Measurements from ENCODE around the gene LRRC19.

Gene LRRC19

DNA sequence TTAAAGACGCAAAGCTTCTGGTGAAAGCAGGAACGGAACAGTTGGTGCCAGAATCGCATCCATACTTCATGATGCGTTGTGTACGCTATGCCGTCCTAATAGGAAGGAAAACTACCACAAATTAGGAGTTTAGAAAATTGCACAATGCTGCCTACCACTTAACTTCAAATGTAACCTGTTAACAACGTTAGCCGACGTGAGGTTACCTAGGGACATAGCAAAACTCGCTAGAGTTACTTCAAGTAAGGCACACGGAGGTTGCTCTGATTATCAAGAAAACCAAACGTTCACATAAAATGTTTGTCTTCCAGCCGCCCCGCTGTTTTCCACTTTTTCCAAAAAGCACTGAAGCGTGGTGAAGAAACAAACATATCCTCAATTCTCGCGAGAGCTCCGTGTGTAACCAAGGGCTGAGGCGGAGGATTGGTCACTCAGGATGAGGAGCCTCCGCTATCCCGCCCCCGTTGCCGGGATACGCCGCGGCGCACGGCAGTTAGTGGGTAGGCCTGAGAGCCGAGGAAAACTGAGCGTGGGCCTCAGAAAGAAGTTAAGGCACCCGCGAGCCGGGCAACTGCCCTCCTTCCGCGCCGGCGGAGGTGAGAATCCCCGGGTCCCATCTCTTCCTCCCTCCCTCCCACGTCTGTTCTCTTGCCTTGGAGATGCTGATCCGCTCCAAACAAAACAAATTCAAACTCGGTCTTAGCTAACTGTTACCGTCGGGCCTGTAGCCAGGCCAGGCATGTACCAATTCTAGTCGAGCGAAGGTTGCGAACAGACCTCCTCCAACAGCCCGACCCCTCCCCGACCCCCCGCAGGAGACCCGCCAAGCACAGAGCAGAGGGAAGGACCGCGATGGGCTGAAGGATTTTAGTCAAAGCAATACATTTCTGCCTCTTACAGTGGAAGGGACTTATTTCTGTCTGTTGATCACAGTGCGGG is 49.3 kb downstream of the LRRC19 start, which contains the start of gene IFT74:
TSS of gene IFT74 (plus strand) at position 492 of the 939 bp plus-strand sequence. CDS start 5,556 bp downstream, outside the sequence.
- peak; percentile 92 for DNase-seq (ENCODE audit: low read depth)

DNA sequence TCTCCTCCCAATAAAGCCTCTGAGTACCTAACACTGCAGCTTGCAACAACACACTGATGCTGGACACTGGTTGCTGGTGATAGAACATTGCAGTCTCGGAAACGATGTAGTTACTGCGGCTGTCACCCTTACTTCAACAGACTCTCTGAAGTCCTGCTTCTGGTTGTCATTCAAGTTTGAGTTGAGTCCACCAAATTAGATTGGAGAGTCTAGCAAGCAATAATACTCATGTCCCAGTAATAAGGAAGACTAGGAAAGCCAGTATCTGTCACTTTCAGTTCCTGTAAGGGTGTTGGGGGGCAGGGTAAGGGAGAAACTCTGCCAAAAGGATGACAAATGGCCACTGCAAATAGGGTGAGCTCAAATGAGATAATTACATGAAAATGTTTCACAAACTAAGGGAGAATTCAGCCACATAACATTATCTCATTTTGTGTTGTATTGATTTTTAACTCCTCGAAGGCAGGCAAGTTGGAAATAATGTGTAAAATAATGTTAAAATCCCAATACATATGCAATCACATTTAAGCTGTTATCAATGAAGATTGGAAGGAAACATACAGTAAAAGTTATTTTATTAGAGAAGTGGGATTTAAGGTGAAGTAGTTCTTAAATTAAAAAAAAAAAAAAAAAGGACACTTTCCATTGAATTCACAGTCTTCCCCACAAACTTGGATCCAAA is 50.1 kb downstream of the LRRC19 start:
- no peak for DNase-seq (ENCODE audit: low read depth)

DNA sequence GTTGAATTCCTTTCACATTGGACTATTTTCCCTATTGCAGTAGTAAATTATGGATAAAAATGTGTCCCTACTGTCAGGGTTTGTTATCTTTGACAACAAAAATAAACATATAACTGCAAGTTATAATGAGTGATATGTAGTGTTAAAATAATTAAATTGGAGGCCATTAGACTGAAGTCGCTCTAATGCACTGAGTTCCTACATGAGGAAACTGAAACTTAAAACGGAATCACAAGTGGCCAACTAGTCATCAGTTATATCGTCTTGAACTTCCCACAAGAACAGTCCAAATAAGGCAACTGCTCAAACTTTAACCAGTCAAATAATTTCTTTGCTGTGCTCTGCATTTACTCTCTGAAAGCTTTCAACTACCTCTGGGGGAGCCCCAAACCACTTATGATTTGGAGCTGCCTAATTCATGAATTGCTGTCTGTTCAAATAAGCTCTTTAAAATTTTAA is 51.4 kb downstream of the LRRC19 start:
- DNase-seq (ENCODE audit: low read depth): no peak

DNA sequence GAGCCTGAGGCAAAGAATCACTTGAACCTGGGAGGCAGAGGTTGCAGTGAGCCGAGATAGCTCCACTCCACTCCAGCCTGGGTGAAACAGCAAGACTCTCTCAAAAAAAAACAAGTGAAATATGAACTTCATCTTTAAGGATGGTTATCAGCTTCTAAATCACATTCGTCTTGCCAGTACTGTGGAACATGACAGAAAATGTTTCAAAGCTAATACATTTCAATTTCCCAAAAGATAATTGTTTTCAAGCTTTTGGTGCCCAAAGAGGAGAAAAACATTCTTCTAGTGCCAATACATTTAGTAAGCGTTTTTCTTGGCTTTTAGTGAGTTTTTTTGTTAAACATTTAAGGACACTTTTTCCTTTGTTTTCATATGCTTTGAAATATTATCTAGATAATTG is 53.7 kb downstream of the LRRC19 start:
- no peak for DNase-seq (ENCODE audit: low read depth)

DNA sequence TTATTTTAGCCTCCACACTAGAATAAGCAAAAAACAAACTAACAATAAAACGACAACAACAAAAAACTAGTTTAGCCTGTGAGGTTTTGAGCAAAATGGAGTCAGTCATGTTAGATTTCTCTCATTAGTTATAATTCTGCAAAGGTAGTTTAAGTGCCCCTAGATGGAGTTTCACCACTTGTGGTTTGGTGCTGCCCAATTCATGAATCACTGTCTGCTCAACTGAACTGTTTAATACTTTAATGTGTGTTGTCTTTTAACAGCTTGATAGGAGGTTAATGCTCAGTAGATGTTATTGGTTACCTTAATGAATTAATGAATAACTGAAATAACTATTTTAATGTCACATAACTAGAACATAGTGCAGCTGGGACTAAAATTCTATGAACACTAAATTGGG is 55.0 kb downstream of the LRRC19 start:
- DNase-seq (ENCODE audit: low read depth): no peak

DNA sequence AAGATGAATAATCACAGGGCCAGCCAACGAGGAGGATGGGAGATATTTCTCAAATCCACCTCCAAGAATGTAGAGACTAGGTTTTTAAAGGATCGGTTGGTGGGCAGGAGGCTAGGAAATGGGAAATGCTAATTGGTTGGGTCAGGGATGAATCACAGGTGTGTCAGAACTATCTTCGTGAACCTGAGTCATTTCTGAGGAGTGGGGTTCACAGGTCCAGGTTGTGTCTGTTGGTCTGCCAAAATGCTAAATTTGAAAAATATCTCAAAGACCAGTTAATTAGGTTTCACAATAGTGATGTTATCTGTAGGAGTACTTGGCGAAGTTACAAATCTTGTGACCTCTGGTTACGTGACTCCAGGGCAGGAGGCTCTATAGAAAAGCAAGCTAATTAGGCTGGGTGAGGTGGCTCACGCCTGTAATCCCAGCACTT is 55.8 kb downstream of the LRRC19 start:
- no peak for DNase-seq (ENCODE audit: low read depth)

DNA sequence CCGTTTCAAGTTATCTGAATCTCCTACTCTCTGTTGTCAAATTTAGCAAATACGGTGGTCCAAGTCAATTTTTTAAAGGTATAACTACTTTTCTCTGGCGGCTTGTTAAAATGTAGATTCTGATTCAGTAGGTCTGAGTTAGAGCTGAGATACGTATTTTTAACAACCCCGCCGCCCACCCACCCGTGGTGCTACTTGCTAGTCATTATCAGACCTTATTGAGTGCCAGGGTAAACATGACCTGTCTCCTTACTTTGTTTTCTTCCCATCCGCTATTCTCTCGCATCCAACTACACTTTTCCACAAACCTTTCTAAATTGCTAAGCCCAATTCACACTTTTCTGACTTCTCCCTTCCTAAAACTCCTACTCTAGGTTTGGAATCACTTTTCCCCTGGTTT is 57.7 kb downstream of the LRRC19 start:
- DNase-seq (ENCODE audit: low read depth): no peak

DNA sequence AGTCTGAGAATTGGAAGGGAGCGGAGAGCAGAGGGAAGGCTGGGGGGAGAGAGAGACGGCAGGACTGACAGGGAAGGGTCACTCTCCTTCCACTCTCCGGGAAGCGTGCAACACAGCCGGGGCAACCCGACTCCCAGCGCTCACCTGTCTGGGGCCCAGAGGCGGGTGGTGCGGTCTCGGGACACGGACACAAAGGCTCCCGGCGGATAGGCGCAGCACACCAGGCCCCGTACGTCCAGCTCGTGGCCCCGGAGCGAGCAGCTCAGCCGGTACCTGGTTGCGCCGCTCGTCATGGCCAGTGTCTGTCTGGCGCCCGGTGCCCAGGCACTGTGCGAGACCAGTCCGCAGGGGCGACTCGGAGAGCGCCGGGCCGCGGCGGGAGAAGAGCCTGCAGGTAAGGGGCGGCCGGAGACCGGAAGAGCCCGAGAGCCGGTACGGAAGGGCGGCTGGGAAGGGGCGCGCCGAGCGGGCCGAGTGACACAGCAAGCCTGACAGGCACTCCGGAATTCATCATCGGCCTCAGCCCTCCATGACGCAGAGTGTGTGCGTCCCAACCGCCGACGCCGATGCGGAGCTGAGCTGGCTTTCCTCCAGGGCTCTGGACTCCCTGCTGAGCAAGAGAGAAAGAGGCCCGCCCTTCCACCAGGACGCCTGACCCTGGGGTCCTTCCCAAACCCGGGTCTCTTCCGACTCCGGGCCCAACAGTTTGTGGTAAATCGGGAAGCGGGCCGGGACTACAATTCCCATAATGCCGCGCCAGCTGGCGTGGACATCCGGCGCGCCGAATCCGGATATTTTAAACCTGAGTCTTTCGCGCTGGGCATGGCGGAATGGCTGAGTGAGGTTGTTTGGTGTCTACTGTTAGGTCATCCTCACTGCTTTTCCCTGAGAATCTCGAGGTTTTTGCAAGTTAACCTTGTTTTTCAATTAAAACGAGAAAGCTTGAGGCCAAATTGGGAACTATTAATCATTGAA is 58.4 kb downstream of the LRRC19 start, which contains the start of gene PLAA:
TSS of gene PLAA (minus strand) at position 490 of the 975 bp plus-strand sequence. CDS start at position 293, 197 bp downstream.
- DNase-seq (ENCODE audit: low read depth): peak; percentile 76

DNA sequence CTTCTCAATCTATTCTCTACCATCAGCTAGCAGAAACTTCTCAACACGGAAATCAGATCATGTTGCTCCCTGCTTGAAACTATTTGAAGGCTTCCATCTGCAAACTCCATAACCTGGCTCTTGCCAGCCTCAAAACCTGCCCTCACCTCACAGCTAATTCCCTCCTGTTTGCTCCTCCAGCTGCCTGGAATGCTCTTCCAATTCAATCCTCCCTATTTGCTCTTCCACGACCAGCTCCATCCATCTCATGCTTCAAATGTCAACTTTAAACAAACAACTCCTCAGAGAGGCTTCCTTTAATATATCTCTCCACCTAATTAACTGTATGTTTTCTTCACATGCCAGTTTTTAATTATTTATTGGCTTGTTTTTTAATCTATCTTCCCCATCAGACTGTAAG is 59.9 kb downstream of the LRRC19 start:
- DNase-seq (ENCODE audit: low read depth): no peak

All from T follicular helper cell (primary cell).